Measurements from ENCODE around the gene TPK1.

GRCh38 chr7:144763291-144763690 is 72.6 kb downstream of the TPK1 start:
- TF ChIP-seq CTCF (IDR thresholded peaks at IDR 0.05): no peak
- TF ChIP-seq POLR2A (IDR thresholded peaks at IDR 0.05): no peak
- TF ChIP-seq POLR2AphosphoS5 (IDR thresholded peaks at IDR 0.05): no peak
